ENCODE measurements around the gene OVOL2.

Gene OVOL2

GRCh38 chr20:17995967-17996819 lies 61.5 kb downstream of the OVOL2 start:
- no peak overlapping the region for H3K4ac ChIP-seq (ENCODE audit: low read depth, low read length)
- H4K12ac ChIP-seq (ENCODE audit: low read depth, low read length), result no peak overlapping the region
- H2BK5ac ChIP-seq (ENCODE audit: low read depth, low read length, poor library complexity), result no peak overlapping the region
- no peaks in the 10 kb centered on the region for H3K9me3 ChIP-seq (ENCODE audit: insufficient read depth, low read depth, low read length)
- no peak overlapping the region for H3K23ac ChIP-seq (ENCODE audit: low read length)
- peak; percentile 44 to 82 for DNase-seq
- no peaks in the 10 kb centered on the region for H3K27me3 ChIP-seq (ENCODE audit: insufficient read depth, low read length)
- H3K79me2 ChIP-seq (ENCODE audit: control insufficient read depth, insufficient read depth, low read length, poor library complexity), result no peaks in the 10 kb centered on the region
- no peak overlapping the region for H3K9ac ChIP-seq (ENCODE audit: low read length)
- H2AFZ ChIP-seq (ENCODE audit: insufficient read depth, low read length, poor library complexity), result no peak overlapping the region
- no peak overlapping the region for H3K18ac ChIP-seq (ENCODE audit: low read length)
- no peak overlapping the region for H4K8ac ChIP-seq (ENCODE audit: low read depth, low read length)
- H3K4me1 ChIP-seq (ENCODE audit: control insufficient read depth in 1 of 2, insufficient read depth in 2 of 2, low read length in 2 of 2), result no peaks in the 10 kb centered on the region
- peaks cover 0 to 2% of the 10 kb centered on the region in 2 experiments for H3K36me3 ChIP-seq (ENCODE audit: control insufficient read depth in 1 of 2, insufficient read depth in 2 of 2, low read length in 2 of 2)
- no peak overlapping the region for H2AK5ac ChIP-seq (ENCODE audit: low read length)
- no peaks in the 10 kb centered on the region for H3K79me1 ChIP-seq (ENCODE audit: low read length)
- H4K91ac ChIP-seq (ENCODE audit: low read depth, low read length), result no peak overlapping the region
- H2BK120ac ChIP-seq (ENCODE audit: insufficient read depth, low read length, poor library complexity), result no peak overlapping the region
- peak overlapping the region; percentile 58 for H2BK12ac ChIP-seq (ENCODE audit: low read length)
- no peak overlapping the region for H3K27ac ChIP-seq (ENCODE audit: low read depth, low read length)
- no peak overlapping the region for H3K4me2 ChIP-seq (ENCODE audit: low read length)
- no CpG with 5 or more reads among the region's 16 CpGs for WGBS (ENCODE audit: extremely low coverage, insufficient coverage, insufficient read length)
- no peak overlapping the region for H3K14ac ChIP-seq (ENCODE audit: low read length)
- no peak overlapping the region for H3K4me3 ChIP-seq (ENCODE audit: low read depth, low read length)

DNA sequence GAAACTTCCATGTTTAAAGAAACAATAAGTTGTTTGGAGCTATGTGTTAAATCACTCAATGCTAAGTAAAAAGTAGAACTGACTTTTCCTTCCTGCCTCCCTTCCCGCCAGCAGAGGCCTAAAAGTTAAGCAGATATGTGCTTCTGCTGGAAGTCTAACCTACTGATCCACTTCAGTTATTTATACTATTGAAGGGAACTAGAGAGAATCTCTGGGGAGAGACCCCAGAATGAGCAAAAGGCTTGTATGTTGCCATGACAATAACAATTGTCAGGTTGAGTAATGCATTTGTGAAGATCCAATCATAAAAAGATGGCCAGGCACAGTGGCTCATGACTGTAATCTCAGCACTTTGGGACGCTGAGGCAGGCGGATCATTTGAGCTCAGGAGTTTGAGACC lies 64.2 kb downstream of the OVOL2 start:
- no peak overlapping the region for H3K14ac ChIP-seq (ENCODE audit: low read length)
- H3K4me3 ChIP-seq (ENCODE audit: low read depth, low read length), result no peak overlapping the region
- H3K36me3 ChIP-seq (ENCODE audit: control insufficient read depth in 1 of 2, insufficient read depth in 2 of 2, low read length in 2 of 2), result peaks cover 7 to 10% of the 10 kb centered on the region in 2 experiments
- no peak overlapping the region for H2AK5ac ChIP-seq (ENCODE audit: low read length)
- no peak overlapping the region for H3K27ac ChIP-seq (ENCODE audit: low read depth, low read length)
- H3K4me2 ChIP-seq (ENCODE audit: low read length), result no peak overlapping the region
- no peaks in the 10 kb centered on the region for H3K4me1 ChIP-seq (ENCODE audit: control insufficient read depth in 1 of 2, insufficient read depth in 2 of 2, low read length in 2 of 2)
- no peak overlapping the region for H3K9ac ChIP-seq (ENCODE audit: low read length)
- H3K79me2 ChIP-seq (ENCODE audit: control insufficient read depth, insufficient read depth, low read length, poor library complexity), result no peaks in the 10 kb centered on the region
- H3K27me3 ChIP-seq (ENCODE audit: insufficient read depth, low read length), result no peaks in the 10 kb centered on the region
- no peak overlapping the region for H3K4ac ChIP-seq (ENCODE audit: low read depth, low read length)
- no peaks in the 10 kb centered on the region for H3K9me3 ChIP-seq (ENCODE audit: insufficient read depth, low read depth, low read length)
- no peak overlapping the region for H3K18ac ChIP-seq (ENCODE audit: low read length)
- no peak overlapping the region for H2BK12ac ChIP-seq (ENCODE audit: low read length)
- WGBS (ENCODE audit: extremely low coverage, insufficient coverage, insufficient read length), result no CpG with 5 or more reads among the region's 3 CpGs
- H2BK5ac ChIP-seq (ENCODE audit: low read depth, low read length, poor library complexity), result no peak overlapping the region
- H2AFZ ChIP-seq (ENCODE audit: insufficient read depth, low read length, poor library complexity), result no peak overlapping the region
- H4K91ac ChIP-seq (ENCODE audit: low read depth, low read length), result no peak overlapping the region
- H3K79me1 ChIP-seq (ENCODE audit: low read length), result peaks cover 4% of the 10 kb centered on the region
- H2BK120ac ChIP-seq (ENCODE audit: insufficient read depth, low read length, poor library complexity), result no peak overlapping the region
- no peak for DNase-seq
- no peak overlapping the region for H4K8ac ChIP-seq (ENCODE audit: low read depth, low read length)
- H4K12ac ChIP-seq (ENCODE audit: low read depth, low read length), result no peak overlapping the region
- H3K23ac ChIP-seq (ENCODE audit: low read length), result no peak overlapping the region

DNA sequence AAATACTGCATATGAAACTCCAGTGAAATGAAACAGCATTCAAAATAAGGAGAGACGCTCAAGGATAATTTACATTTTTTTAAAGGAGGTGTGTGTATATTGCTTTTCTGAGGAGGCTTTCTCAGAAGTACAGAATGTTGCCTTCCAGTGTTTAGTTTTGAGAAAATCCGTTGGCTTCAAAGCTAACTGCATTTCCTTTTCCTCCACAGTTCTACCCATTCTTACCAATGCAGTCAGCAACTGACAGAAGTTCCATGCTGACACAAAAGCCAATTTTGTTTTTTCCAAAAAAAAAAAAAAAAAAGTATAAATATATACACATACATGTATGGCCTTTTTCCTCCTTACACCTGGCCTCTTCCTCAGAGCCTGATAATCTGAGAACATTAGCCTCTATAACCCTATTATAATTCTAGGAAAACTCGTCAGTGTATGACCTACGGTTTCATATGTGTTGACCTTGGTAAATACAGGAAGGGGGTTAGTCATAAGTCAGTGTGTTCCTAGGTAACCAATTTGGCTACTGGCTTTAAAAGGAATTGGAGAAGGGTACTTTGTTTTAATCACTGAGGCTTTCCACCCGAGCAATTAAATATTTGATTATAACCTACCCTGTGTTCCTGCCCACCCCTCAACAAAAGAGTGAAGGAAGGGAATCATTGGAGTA lies 64.7 kb downstream of the OVOL2 start:
- no peaks in the 10 kb centered on the region for H3K9me3 ChIP-seq (ENCODE audit: insufficient read depth, low read depth, low read length)
- WGBS (ENCODE audit: extremely low coverage, insufficient coverage, insufficient read length), result no CpG with 5 or more reads among the region's 5 CpGs
- no peak overlapping the region for H3K23ac ChIP-seq (ENCODE audit: low read length)
- H3K4ac ChIP-seq (ENCODE audit: low read depth, low read length), result no peak overlapping the region
- H3K4me2 ChIP-seq (ENCODE audit: low read length), result no peak overlapping the region
- H2BK5ac ChIP-seq (ENCODE audit: low read depth, low read length, poor library complexity), result no peak overlapping the region
- H3K79me1 ChIP-seq (ENCODE audit: low read length), result peaks cover 4% of the 10 kb centered on the region
- H2AK5ac ChIP-seq (ENCODE audit: low read length), result no peak overlapping the region
- no peak overlapping the region for H4K8ac ChIP-seq (ENCODE audit: low read depth, low read length)
- H3K36me3 ChIP-seq (ENCODE audit: control insufficient read depth in 1 of 2, insufficient read depth in 2 of 2, low read length in 2 of 2), result peaks cover 10% of the 10 kb centered on the region in 2 experiments
- H4K12ac ChIP-seq (ENCODE audit: low read depth, low read length), result no peak overlapping the region
- H2AFZ ChIP-seq (ENCODE audit: insufficient read depth, low read length, poor library complexity), result no peak overlapping the region
- no peaks in the 10 kb centered on the region for H3K27me3 ChIP-seq (ENCODE audit: insufficient read depth, low read length)
- no peak overlapping the region for H3K27ac ChIP-seq (ENCODE audit: low read depth, low read length)
- H4K91ac ChIP-seq (ENCODE audit: low read depth, low read length), result no peak overlapping the region
- H2BK12ac ChIP-seq (ENCODE audit: low read length), result no peak overlapping the region
- no peaks in the 10 kb centered on the region for H3K79me2 ChIP-seq (ENCODE audit: control insufficient read depth, insufficient read depth, low read length, poor library complexity)
- no peak overlapping the region for H2BK120ac ChIP-seq (ENCODE audit: insufficient read depth, low read length, poor library complexity)
- H3K14ac ChIP-seq (ENCODE audit: low read length), result no peak overlapping the region
- no peaks in the 10 kb centered on the region for H3K4me1 ChIP-seq (ENCODE audit: control insufficient read depth in 1 of 2, insufficient read depth in 2 of 2, low read length in 2 of 2)
- H3K4me3 ChIP-seq (ENCODE audit: low read depth, low read length), result no peak overlapping the region
- no peak for DNase-seq
- no peak overlapping the region for H3K18ac ChIP-seq (ENCODE audit: low read length)
- H3K9ac ChIP-seq (ENCODE audit: low read length), result no peak overlapping the region

GRCh38 chr20:17992224-17992637 lies 65.5 kb downstream of the OVOL2 start:
- Histone ChIP-seq H2BK120ac (ENCODE audit: insufficient read depth, low read length, poor library complexity) (no peak overlapping the region), H3K9ac (ENCODE audit: low read length) (no peak overlapping the region), H3K79me2 (ENCODE audit: control insufficient read depth, insufficient read depth, low read length, poor library complexity) (no peaks in the 10 kb centered on the region), H3K4me2 (ENCODE audit: low read length) (no peak overlapping the region), H3K36me3 (ENCODE audit: control insufficient read depth in 1 of 2, insufficient read depth in 2 of 2, low read length in 2 of 2) (peaks cover 10% of the 10 kb centered on the region in 2 experiments), H3K14ac (ENCODE audit: low read length) (no peak overlapping the region), H2AFZ (ENCODE audit: insufficient read depth, low read length, poor library complexity) (no peak overlapping the region), H3K4me3 (ENCODE audit: low read depth, low read length) (no peak overlapping the region), H3K9me3 (ENCODE audit: insufficient read depth, low read depth, low read length) (no peaks in the 10 kb centered on the region), H3K79me1 (ENCODE audit: low read length) (peaks cover 4% of the 10 kb centered on the region), H2BK5ac (ENCODE audit: low read depth, low read length, poor library complexity) (no peak overlapping the region), H4K8ac (ENCODE audit: low read depth, low read length) (no peak overlapping the region), H3K4ac (ENCODE audit: low read depth, low read length) (no peak overlapping the region), H3K27me3 (ENCODE audit: insufficient read depth, low read length) (no peaks in the 10 kb centered on the region), H3K18ac (ENCODE audit: low read length) (no peak overlapping the region), H2BK12ac (ENCODE audit: low read length) (no peak overlapping the region), H2AK5ac (ENCODE audit: low read length) (no peak overlapping the region), H3K23ac (ENCODE audit: low read length) (no peak overlapping the region), H4K12ac (ENCODE audit: low read depth, low read length) (no peak overlapping the region), H3K27ac (ENCODE audit: low read depth, low read length) (no peak overlapping the region), H4K91ac (ENCODE audit: low read depth, low read length) (no peak overlapping the region), H3K4me1 (ENCODE audit: control insufficient read depth in 1 of 2, insufficient read depth in 2 of 2, low read length in 2 of 2) (no peaks in the 10 kb centered on the region)
- no CpG with 5 or more reads among the region's 6 CpGs for WGBS (ENCODE audit: extremely low coverage, insufficient coverage, insufficient read length)
- DNase-seq, result no peak
